Neural crest cell (in vitro differentiated cells): Measurements from ENCODE around the gene AIMP2. TPM values are rescaled to one million over a fixed set of nuclear protein-coding genes. Genes with fewer than 3 reads are reported as not detected.

Source experiments
- DNase-seq: peaks from one replicate; pipeline ENCODE4 v3.0.0; 2021; ENCODE audit warnings: low read depth, mixed read lengths, low spot score
- H3K27ac Mint-ChIP-seq: one replicate; pipeline ENCODE4 v1.8.0; 2021; ENCODE audit warnings: mild to moderate bottlenecking, mixed read lengths; ENCODE audit not compliant: unreplicated experiment
- H3K27me3 Mint-ChIP-seq: 2 replicates; pipeline ENCODE4 v1.8.0; 2021; ENCODE audit warnings: low read depth, mild to moderate bottlenecking, mixed read lengths
- H3K36me3 Mint-ChIP-seq: 2 replicates; pipeline ENCODE4 v1.8.0; 2021; ENCODE audit warnings: low read depth, mild to moderate bottlenecking, mixed read lengths
- H3K4me1 Mint-ChIP-seq: 2 replicates; pipeline ENCODE4 v1.8.0; 2021; ENCODE audit warnings: mixed read lengths
- H3K4me3 Mint-ChIP-seq: one replicate; pipeline ENCODE4 v1.8.0; 2021; ENCODE audit warnings: mild to moderate bottlenecking, mixed read lengths
- H3K9me3 Mint-ChIP-seq: 2 replicates; pipeline ENCODE4 v1.8.0; 2021; ENCODE audit warnings: mixed read lengths
- total RNA-seq: library from RNA; stranded (reverse); gene quantifications from 2 replicates; pipeline ENCODE4 v1.2.1, GENCODE V29; 2021
- TF ChIP-seq, protein P1 (sequence below): fragments of 200-600 bp; sonication (generic); conservative IDR thresholded peaks from 2 replicates; pipeline ENCODE4 v1.5.0; 2021; ENCODE audit warnings: antibody characterized with exemption, mild to moderate bottlenecking

Gene AIMP2
- total RNA-seq, 1 donor from 2014 or later = 47.6 TPM

DNA sequence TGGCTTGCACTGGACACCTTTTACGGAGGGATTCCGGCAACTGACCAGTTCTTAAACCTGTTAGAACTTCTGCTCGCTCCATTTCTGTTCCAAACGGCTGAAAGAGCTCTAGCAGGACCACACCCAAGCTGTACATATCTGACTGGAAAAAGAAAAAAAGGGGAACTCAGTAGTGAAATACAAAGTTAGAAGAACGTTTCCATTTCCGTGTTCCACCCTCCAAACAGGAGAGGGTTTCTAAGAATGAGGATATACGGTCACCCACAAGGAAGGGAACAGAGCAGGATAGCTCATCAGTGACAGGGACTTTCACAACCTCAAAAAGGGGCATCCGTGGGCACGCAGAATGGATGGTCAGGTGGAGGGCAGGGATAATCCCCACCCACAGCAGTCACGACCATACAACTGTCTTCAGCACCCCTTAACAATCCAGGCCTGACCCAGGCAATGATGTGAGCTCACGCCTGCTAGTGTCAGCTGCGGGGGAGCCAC is 17.8 kb downstream of the AIMP2 start:
- TF ChIP-seq, protein P1, sequence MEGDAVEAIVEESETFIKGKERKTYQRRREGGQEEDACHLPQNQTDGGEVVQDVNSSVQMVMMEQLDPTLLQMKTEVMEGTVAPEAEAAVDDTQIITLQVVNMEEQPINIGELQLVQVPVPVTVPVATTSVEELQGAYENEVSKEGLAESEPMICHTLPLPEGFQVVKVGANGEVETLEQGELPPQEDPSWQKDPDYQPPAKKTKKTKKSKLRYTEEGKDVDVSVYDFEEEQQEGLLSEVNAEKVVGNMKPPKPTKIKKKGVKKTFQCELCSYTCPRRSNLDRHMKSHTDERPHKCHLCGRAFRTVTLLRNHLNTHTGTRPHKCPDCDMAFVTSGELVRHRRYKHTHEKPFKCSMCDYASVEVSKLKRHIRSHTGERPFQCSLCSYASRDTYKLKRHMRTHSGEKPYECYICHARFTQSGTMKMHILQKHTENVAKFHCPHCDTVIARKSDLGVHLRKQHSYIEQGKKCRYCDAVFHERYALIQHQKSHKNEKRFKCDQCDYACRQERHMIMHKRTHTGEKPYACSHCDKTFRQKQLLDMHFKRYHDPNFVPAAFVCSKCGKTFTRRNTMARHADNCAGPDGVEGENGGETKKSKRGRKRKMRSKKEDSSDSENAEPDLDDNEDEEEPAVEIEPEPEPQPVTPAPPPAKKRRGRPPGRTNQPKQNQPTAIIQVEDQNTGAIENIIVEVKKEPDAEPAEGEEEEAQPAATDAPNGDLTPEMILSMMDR = no peak
- H3K27me3 Mint-ChIP-seq = no peaks in the 10 kb centered on the region

GRCh38 chr7:6027806-6028365 is 18.8 kb downstream of the AIMP2 start:
- no peaks in the 10 kb centered on the region for H3K4me1 Mint-ChIP-seq
- H3K27ac Mint-ChIP-seq = no peak overlapping the region
- TF ChIP-seq, protein P1 = no peak
- no peaks in the 10 kb centered on the region for H3K27me3 Mint-ChIP-seq
- H3K9me3 Mint-ChIP-seq = no peaks in the 10 kb centered on the region
- H3K4me3 Mint-ChIP-seq = no peak overlapping the region
- H3K36me3 Mint-ChIP-seq = peaks cover 22% of the 10 kb centered on the region
- DNase-seq = no peak

More for the DNA sequence above, 17.8 kb downstream of the AIMP2 start:
- Mint-ChIP-seq H3K4me1 (no peaks in the 10 kb centered on the region), H3K36me3 (peaks cover 30% of the 10 kb centered on the region), H3K4me3 (no peak overlapping the region), H3K9me3 (no peaks in the 10 kb centered on the region), H3K27ac (no peak overlapping the region)
- no peak for DNase-seq

GRCh38 chr7:6028563-6028962 is 19.5 kb downstream of the AIMP2 start:
- Mint-ChIP-seq H3K27me3 (no peaks in the 10 kb centered on the region), H3K27ac (no peak overlapping the region), H3K36me3 (peaks cover 17% of the 10 kb centered on the region), H3K4me1 (no peaks in the 10 kb centered on the region), H3K4me3 (no peak overlapping the region), H3K9me3 (no peaks in the 10 kb centered on the region)
- DNase-seq = no peak
- TF ChIP-seq, protein P1 = no peak

DNA sequence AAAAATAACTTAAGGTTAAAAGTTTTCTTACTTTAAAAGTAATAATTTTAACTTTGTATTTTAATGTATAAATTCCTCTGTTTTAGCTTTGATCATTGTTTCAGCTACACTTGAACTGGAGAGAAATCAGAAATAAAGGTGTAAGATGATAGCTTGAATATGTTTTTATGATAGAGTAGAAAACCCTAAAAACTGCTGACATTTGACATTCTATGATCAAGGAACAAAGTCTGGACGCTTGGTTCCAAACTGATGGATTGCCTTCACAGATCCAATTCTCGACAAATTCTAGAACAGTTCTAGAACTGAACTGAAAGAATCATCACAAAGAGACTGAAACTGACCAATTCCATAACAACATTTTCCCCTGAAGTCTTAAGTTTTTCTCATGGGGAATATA is 21.9 kb downstream of the AIMP2 start, which contains the start of gene ANKRD61:
ANKRD61 (plus strand) TSS at position 389 of the 400 bp plus-strand sequence; CDS start at position 389, 0 bp downstream.
- no peaks in the 10 kb centered on the region for H3K9me3 Mint-ChIP-seq
- H3K4me1 Mint-ChIP-seq = no peaks in the 10 kb centered on the region
- H3K27me3 Mint-ChIP-seq = no peaks in the 10 kb centered on the region
- no peak within 1 kb of the TSS for H3K27ac Mint-ChIP-seq
- peaks cover 15% of the 10 kb centered on the region for H3K36me3 Mint-ChIP-seq
- TF ChIP-seq, protein P1 = no peak
- no peak within 1 kb of the TSS for H3K4me3 Mint-ChIP-seq
- DNase-seq = no peak

- H3K9me3 Mint-ChIP-seq = no peaks in the 10 kb centered on the region
- no peak for DNase-seq
- H3K4me1 Mint-ChIP-seq = no peaks in the 10 kb centered on the region
- H3K36me3 Mint-ChIP-seq = peaks cover 15% of the 10 kb centered on the region
- H3K4me3 Mint-ChIP-seq = no peak overlapping the region
- TF ChIP-seq, protein P1 = no peak
- H3K27ac Mint-ChIP-seq = no peak overlapping the region
- no peaks in the 10 kb centered on the region for H3K27me3 Mint-ChIP-seq
These were observed 22.5 kb downstream of the AIMP2 start for GRCh38 chr7:6031567-6031966.
